ENCODE results near the gene SLC37A1.
A peak's percentile ranks its signal among the peaks of the same experiment; 100 is the strongest.

Gene SLC37A1

GRCh38 chr21:42507418-42507817, 6.2 kb upstream of the SLC37A1 start:
- no peak for DNase-seq (ENCODE audit: low read depth)

GRCh38 chr21:42508371-42508770, 5.3 kb upstream of the SLC37A1 start:
- no peak for DNase-seq (ENCODE audit: low read depth)

GRCh38 chr21:42509244-42509643, 4.4 kb upstream of the SLC37A1 start:
- DNase-seq (ENCODE audit: low read depth), result no peak

- DNase-seq (ENCODE audit: low read depth), result no peak
These were observed 1.2 kb upstream of the SLC37A1 start for GRCh38 chr21:42512346-42513034.

GRCh38 chr21:42513985-42514882, 582 bp downstream of the SLC37A1 start:
- DNase-seq (ENCODE audit: low read depth), result peak; percentile 10

- no peak for DNase-seq (ENCODE audit: low read depth)
These were observed 1.2 kb downstream of the SLC37A1 start for GRCh38 chr21:42514883-42515228.

GRCh38 chr21:42515708-42516502, 2.3 kb downstream of the SLC37A1 start:
- no peak for DNase-seq (ENCODE audit: low read depth)

- peak; percentile 62 for DNase-seq (ENCODE audit: low read depth)
These were observed 4.6 kb downstream of the SLC37A1 start for GRCh38 chr21:42518215-42518614.

GRCh38 chr21:42518626-42519025, 5.0 kb downstream of the SLC37A1 start:
- DNase-seq (ENCODE audit: low read depth), result no peak

GRCh38 chr21:42520628-42521253, 7.1 kb downstream of the SLC37A1 start:
- DNase-seq (ENCODE audit: low read depth), result no peak

GRCh38 chr21:42521384-42521783, 7.7 kb downstream of the SLC37A1 start:
- DNase-seq (ENCODE audit: low read depth), result no peak

- no peak for DNase-seq (ENCODE audit: low read depth)
These were observed 8.2 kb downstream of the SLC37A1 start for GRCh38 chr21:42521805-42522204.

GRCh38 chr21:42522271-42522670, 8.6 kb downstream of the SLC37A1 start:
- DNase-seq (ENCODE audit: low read depth), result no peak

GRCh38 chr21:42522771-42523170, 9.1 kb downstream of the SLC37A1 start:
- DNase-seq (ENCODE audit: low read depth), result no peak

- DNase-seq (ENCODE audit: low read depth), result no peak
These were observed 9.6 kb downstream of the SLC37A1 start for GRCh38 chr21:42523211-42523610.

- DNase-seq (ENCODE audit: low read depth), result no peak
These were observed 10.3 kb downstream of the SLC37A1 start for GRCh38 chr21:42523941-42524340.

- peak; percentile 28 for DNase-seq (ENCODE audit: low read depth)
These were observed 10.8 kb downstream of the SLC37A1 start for GRCh38 chr21:42524341-42525028.

- DNase-seq (ENCODE audit: low read depth), result peak; percentile 28
These were observed 11.5 kb downstream of the SLC37A1 start for GRCh38 chr21:42525029-42525581.

GRCh38 chr21:42525676-42526378, 12.2 kb downstream of the SLC37A1 start:
- no peak for DNase-seq (ENCODE audit: low read depth)

GRCh38 chr21:42526379-42526727, 12.7 kb downstream of the SLC37A1 start:
- DNase-seq (ENCODE audit: low read depth), result no peak

- no peak for DNase-seq (ENCODE audit: low read depth)
These were observed 13.5 kb downstream of the SLC37A1 start for GRCh38 chr21:42527127-42527488.

Measured in iris pigment epithelial cell (primary cell).